ENCODE data around the gene CTCF.
A peak's percentile ranks its signal among the peaks of the same experiment; 100 is the strongest.

DNA sequence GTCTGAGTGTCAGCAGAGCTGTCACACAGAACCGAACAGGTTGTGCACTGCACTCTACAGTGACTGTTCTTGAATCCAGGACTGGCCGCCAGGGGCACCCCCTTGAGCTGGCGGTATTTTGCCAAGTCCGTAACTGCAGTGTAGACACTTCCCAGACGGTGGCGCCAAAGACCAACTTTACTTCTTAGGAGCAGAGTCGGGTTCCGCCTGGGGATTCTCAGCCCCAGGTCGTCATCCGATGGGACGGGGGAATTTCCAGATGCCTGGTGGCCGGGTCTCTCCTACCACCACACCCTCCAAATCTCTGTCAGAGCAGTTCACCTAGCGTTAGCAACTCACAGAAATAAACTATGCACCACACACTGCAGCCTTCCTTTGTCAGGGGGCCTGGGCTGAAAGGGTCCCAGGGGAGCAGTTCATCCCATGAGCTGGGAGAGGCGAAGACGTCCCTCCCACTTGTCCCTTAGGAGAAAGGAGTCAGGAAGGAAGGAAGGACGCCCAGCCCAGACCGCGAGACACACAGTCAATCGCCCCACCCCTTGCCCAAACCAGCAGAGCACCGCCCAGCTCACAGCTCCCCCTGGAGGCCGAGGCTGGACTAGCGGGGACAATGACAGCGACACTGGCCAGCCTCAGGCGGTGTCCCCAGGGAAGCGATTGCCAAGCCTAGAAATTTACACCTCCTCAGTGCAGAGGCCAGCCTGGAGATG, 41.1 kb upstream of the CTCF start:
- TF ChIP-seq, protein P1, sequence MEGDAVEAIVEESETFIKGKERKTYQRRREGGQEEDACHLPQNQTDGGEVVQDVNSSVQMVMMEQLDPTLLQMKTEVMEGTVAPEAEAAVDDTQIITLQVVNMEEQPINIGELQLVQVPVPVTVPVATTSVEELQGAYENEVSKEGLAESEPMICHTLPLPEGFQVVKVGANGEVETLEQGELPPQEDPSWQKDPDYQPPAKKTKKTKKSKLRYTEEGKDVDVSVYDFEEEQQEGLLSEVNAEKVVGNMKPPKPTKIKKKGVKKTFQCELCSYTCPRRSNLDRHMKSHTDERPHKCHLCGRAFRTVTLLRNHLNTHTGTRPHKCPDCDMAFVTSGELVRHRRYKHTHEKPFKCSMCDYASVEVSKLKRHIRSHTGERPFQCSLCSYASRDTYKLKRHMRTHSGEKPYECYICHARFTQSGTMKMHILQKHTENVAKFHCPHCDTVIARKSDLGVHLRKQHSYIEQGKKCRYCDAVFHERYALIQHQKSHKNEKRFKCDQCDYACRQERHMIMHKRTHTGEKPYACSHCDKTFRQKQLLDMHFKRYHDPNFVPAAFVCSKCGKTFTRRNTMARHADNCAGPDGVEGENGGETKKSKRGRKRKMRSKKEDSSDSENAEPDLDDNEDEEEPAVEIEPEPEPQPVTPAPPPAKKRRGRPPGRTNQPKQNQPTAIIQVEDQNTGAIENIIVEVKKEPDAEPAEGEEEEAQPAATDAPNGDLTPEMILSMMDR (IDR thresholded peaks at IDR 0.05): peak; percentile 94
- no peak; the same call in 1 of the 2 replicates for TF ChIP-seq SIN3A (IDR thresholded peaks at IDR 0.05; ENCODE audit: borderline replicate concordance, insufficient read depth, low read depth, low read length)
- TF ChIP-seq POLR2AphosphoS5 (IDR thresholded peaks at IDR 0.05; ENCODE audit: low read depth, low read length): peak; percentile 71

Measured in Panc1 (cell line).